ENCODE data around the gene IPO4.

GRCh38 chr14:24145219-24145618, 43.4 kb downstream of the IPO4 start:
- no peak for TF ChIP-seq ZNF274 (IDR thresholded peaks at IDR 0.05; ENCODE audit: low read depth, low read length)
- TF ChIP-seq YY1 (IDR thresholded peaks at IDR 0.05; ENCODE audit: insufficient read depth, insufficient read length): no peak
- no peak for TF ChIP-seq SUZ12 (IDR thresholded peaks at IDR 0.05; ENCODE audit: extremely low read depth, insufficient read depth, insufficient read length)
